ENCODE data around the gene NOTCH2.

GRCh38 chr1:119987686-119988085 is 81.8 kb downstream of the NOTCH2 start:
- TF ChIP-seq, protein P1, sequence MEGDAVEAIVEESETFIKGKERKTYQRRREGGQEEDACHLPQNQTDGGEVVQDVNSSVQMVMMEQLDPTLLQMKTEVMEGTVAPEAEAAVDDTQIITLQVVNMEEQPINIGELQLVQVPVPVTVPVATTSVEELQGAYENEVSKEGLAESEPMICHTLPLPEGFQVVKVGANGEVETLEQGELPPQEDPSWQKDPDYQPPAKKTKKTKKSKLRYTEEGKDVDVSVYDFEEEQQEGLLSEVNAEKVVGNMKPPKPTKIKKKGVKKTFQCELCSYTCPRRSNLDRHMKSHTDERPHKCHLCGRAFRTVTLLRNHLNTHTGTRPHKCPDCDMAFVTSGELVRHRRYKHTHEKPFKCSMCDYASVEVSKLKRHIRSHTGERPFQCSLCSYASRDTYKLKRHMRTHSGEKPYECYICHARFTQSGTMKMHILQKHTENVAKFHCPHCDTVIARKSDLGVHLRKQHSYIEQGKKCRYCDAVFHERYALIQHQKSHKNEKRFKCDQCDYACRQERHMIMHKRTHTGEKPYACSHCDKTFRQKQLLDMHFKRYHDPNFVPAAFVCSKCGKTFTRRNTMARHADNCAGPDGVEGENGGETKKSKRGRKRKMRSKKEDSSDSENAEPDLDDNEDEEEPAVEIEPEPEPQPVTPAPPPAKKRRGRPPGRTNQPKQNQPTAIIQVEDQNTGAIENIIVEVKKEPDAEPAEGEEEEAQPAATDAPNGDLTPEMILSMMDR (conservative IDR thresholded peaks at IDR 0.05; ENCODE audit: low read depth in 2 of 2): no peak
- TF ChIP-seq POLR2AphosphoS5 (IDR thresholded peaks at IDR 0.05; ENCODE audit: low read depth) (no peak), ZNF114 (CRISPR knock-in tag; IDR thresholded peaks at IDR 0.05) (no peak), CREB1 (CRISPR knock-in tag; IDR thresholded peaks at IDR 0.05; ENCODE audit: low read depth) (no peak), EZH2 (IDR thresholded peaks at IDR 0.05; ENCODE audit: low read depth, unreplicated experiment) (no peak), STAT1 (IDR thresholded peaks at IDR 0.05; ENCODE audit: unreplicated experiment) (no peak), JUNB (IDR thresholded peaks at IDR 0.05; ENCODE audit: unreplicated experiment) (no peak), ETS1 (IDR thresholded peaks at IDR 0.05) (no peak), EZH2phosphoT487 (IDR thresholded peaks at IDR 0.05; ENCODE audit: unreplicated experiment) (no peak), ZNF462 (CRISPR knock-in tag; IDR thresholded peaks at IDR 0.05) (no peak), NANOG (IDR thresholded peaks at IDR 0.05; ENCODE audit: borderline replicate concordance) (no peak), ZNF331 (CRISPR knock-in tag; IDR thresholded peaks at IDR 0.05; ENCODE audit: low read depth) (no peak)
- TF ChIP-seq, protein P2, sequence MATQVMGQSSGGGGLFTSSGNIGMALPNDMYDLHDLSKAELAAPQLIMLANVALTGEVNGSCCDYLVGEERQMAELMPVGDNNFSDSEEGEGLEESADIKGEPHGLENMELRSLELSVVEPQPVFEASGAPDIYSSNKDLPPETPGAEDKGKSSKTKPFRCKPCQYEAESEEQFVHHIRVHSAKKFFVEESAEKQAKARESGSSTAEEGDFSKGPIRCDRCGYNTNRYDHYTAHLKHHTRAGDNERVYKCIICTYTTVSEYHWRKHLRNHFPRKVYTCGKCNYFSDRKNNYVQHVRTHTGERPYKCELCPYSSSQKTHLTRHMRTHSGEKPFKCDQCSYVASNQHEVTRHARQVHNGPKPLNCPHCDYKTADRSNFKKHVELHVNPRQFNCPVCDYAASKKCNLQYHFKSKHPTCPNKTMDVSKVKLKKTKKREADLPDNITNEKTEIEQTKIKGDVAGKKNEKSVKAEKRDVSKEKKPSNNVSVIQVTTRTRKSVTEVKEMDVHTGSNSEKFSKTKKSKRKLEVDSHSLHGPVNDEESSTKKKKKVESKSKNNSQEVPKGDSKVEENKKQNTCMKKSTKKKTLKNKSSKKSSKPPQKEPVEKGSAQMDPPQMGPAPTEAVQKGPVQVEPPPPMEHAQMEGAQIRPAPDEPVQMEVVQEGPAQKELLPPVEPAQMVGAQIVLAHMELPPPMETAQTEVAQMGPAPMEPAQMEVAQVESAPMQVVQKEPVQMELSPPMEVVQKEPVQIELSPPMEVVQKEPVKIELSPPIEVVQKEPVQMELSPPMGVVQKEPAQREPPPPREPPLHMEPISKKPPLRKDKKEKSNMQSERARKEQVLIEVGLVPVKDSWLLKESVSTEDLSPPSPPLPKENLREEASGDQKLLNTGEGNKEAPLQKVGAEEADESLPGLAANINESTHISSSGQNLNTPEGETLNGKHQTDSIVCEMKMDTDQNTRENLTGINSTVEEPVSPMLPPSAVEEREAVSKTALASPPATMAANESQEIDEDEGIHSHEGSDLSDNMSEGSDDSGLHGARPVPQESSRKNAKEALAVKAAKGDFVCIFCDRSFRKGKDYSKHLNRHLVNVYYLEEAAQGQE (IDR thresholded peaks at IDR 0.05; ENCODE audit: unreplicated experiment): no peak

Measured in GM23338 (cell line).